Sigmoid colon (tissue), 7 donors: Measurements from ENCODE around the gene COBL. TPM values are rescaled to one million over a fixed set of nuclear protein-coding genes. Genes with fewer than 3 reads are reported as not detected.

Source experiments
- DNase-seq: peaks from one replicate; pipeline ENCODE4 v3.0.0-alpha.2; 2019
- H3K27ac ChIP-seq, 4 donors: fragments of 200-600 bp; sonication (generic); one replicate each; pipeline ENCODE4 v1.5.1; 2016 to 2019; ENCODE audit warnings: mild to moderate bottlenecking in 1 of 4
- H3K27me3 ChIP-seq, 3 donors: fragments of 200-600 bp; sonication (generic); one replicate each; pipeline ENCODE4 v1.5.1; 2019; ENCODE audit warnings: mild to moderate bottlenecking in 1 of 3
- H3K36me3 ChIP-seq, 4 donors: fragments of 200-600 bp; sonication (generic); one replicate each; pipeline ENCODE4 v1.5.1; 2016 to 2019
- H3K4me1 ChIP-seq, 4 donors: fragments of 200-600 bp; sonication (generic); one replicate each; pipeline ENCODE4 v1.5.1; 2017 to 2019
- H3K4me3 ChIP-seq, 4 donors: fragments of 200-600 bp; sonication (generic); one replicate each; pipeline ENCODE4 v1.5.1; 2017 to 2019; ENCODE audit warnings: mild to moderate bottlenecking in 2 of 4, moderate library complexity in 1 of 4
- H3K9me3 ChIP-seq, 4 donors: fragments of 200-600 bp in 3 of 4; sonication (generic) in 3 of 4; one replicate each; pipeline versions ENCODE4 v1.5.1 to v1.6.1; 2013 to 2019
- CTCF ChIP-seq, 4 experiments: fragments of 450-650 bp in 3 of 4; fragments of 200-600 bp in 1 of 4; IDR thresholded peaks; one replicate each; pipeline ENCODE4 v1.5.1; 2016 to 2019; ENCODE audit warnings: antibody characterized with exemption in 4 of 4, mild to moderate bottlenecking in 3 of 4, moderate library complexity in 2 of 4
- EP300 ChIP-seq, 4 donors: sonication (generic); formaldehyde crosslinking; IDR thresholded peaks; one replicate each; pipeline ENCODE4 v1.6.1; 2017; ENCODE audit warnings: antibody characterized with exemption in 4 of 4
- POLR2A ChIP-seq, 2 donors: fragments of 450-650 bp; IDR thresholded peaks; one replicate each; pipeline ENCODE4 v1.6.1; 2016; ENCODE audit warnings: antibody characterized with exemption in 2 of 2, mild to moderate bottlenecking in 2 of 2, moderate library complexity in 2 of 2
- POLR2AphosphoS5 ChIP-seq, 4 donors: sonication (generic); formaldehyde crosslinking; IDR thresholded peaks; one replicate each; pipeline ENCODE4 v1.6.1; 2017; ENCODE audit warnings: antibody characterized with exemption in 4 of 4
- WGBS, 2 donors: extraction: QIAGEN DNeasy Blood & Tissue Kit; methylation state at CpG; one replicate each; pipeline ENCODE4 v1.1.7; 2013; 5-methylcytosine and 5-hydroxymethylcytosine counted together
- intact Hi-C: fragments of 100-400 bp; cut with DNase I; formaldehyde crosslinking; loops from one replicate; pipeline ENCODE4 v1.15.1; 2023
- polyA plus RNA-seq, 3 donors: library from polyadenylated mRNA; stranded (reverse); fragments of 200-250 nt; gene quantifications; one replicate each; pipeline ENCODE4 v1.2.3, GENCODE V29; 2013
- total RNA-seq, 4 donors: library from RNA; depleted of rRNA; stranded (reverse); fragments of >200 nt; gene quantifications; one replicate each; pipeline ENCODE4 v1.1.0, GENCODE V29; 2016
- donor health status: healthy with polysubstance abuse.
- donor health status: Bipolar disorder and iron deficiency.
- donor health status: healthy.

COBL gene
- total and polyA plus RNA-seq, 7 donors, result 3.0 to 27.6 (median 10.0) TPM

GRCh38 chr7:51127618-51127904 lies 189.0 kb downstream of the COBL start:
- H3K27me3 ChIP-seq, result no peaks in the 10 kb centered on the region
- 57 to 62% methylated on average over 3 of the region's 3 CpGs for WGBS, 2 donors
- TF ChIP-seq POLR2A (IDR thresholded peaks at IDR 0.05), result no peak
- TF ChIP-seq CTCF (IDR thresholded peaks at IDR 0.05), result no peak
- no peak for TF ChIP-seq EP300 (IDR thresholded peaks at IDR 0.05)
- no peak for TF ChIP-seq POLR2AphosphoS5 (IDR thresholded peaks at IDR 0.05)
- no peaks in the 10 kb centered on the region for H3K4me1 ChIP-seq
- intact Hi-C loops, result no loop called here
- no peak overlapping the region for H3K27ac ChIP-seq
- DNase-seq, result no peak
- no peaks in the 10 kb centered on the region for H3K36me3 ChIP-seq
- no peak overlapping the region for H3K4me3 ChIP-seq
- no peaks in the 10 kb centered on the region for H3K9me3 ChIP-seq

GRCh38 chr7:51126813-51127617 lies 189.6 kb downstream of the COBL start:
- 95% methylated on average over 19 of the region's 19 CpGs for WGBS, 2 donors
- no peak overlapping the region for H3K4me3 ChIP-seq
- H3K27ac ChIP-seq, result no peak overlapping the region
- no peaks in the 10 kb centered on the region for H3K9me3 ChIP-seq
- DNase-seq, result no peak
- no peaks in the 10 kb centered on the region for H3K27me3 ChIP-seq
- intact Hi-C loops, result no loop called here
- no peaks in the 10 kb centered on the region for H3K36me3 ChIP-seq
- H3K4me1 ChIP-seq, result no peaks in the 10 kb centered on the region
- TF ChIP-seq CTCF (IDR thresholded peaks at IDR 0.05) (no peak), POLR2A (IDR thresholded peaks at IDR 0.05) (no peak), POLR2AphosphoS5 (IDR thresholded peaks at IDR 0.05) (no peak), EP300 (IDR thresholded peaks at IDR 0.05) (no peak)

- no peaks in the 10 kb centered on the region for H3K27me3 ChIP-seq
- no peaks in the 10 kb centered on the region for H3K9me3 ChIP-seq
- H3K4me3 ChIP-seq, result no peak overlapping the region
- DNase-seq, result no peak
- WGBS, 2 donors, result 92% methylated on average over 5 of the region's 5 CpGs
- TF ChIP-seq POLR2A (IDR thresholded peaks at IDR 0.05), result no peak
- no peak for TF ChIP-seq CTCF (IDR thresholded peaks at IDR 0.05)
- TF ChIP-seq POLR2AphosphoS5 (IDR thresholded peaks at IDR 0.05), result no peak
- TF ChIP-seq EP300 (IDR thresholded peaks at IDR 0.05), result no peak
- no peaks in the 10 kb centered on the region for H3K4me1 ChIP-seq
- intact Hi-C loops, result no loop called here
- no peaks in the 10 kb centered on the region for H3K36me3 ChIP-seq
- no peak overlapping the region for H3K27ac ChIP-seq
Measured at GRCh38 chr7:51126324-51126723, 190.3 kb downstream of the COBL start.

GRCh38 chr7:51124321-51124720 lies 192.3 kb downstream of the COBL start:
- Histone ChIP-seq H3K27me3 (no peaks in the 10 kb centered on the region), H3K27ac (no peak overlapping the region), H3K36me3 (no peaks in the 10 kb centered on the region), H3K4me1 (no peaks in the 10 kb centered on the region), H3K4me3 (no peak overlapping the region), H3K9me3 (no peaks in the 10 kb centered on the region)
- WGBS, 2 donors, result 72 to 74% methylated on average over 4 of the region's 4 CpGs
- TF ChIP-seq POLR2A (IDR thresholded peaks at IDR 0.05), result no peak
- no peak for TF ChIP-seq POLR2AphosphoS5 (IDR thresholded peaks at IDR 0.05)
- no peak for TF ChIP-seq CTCF (IDR thresholded peaks at IDR 0.05)
- DNase-seq, result no peak
- intact Hi-C loops, result no loop called here
